ENCODE data around the gene FOXL1.

GRCh38 chr16:86608301-86608747, 30.0 kb downstream of the FOXL1 start:
- no peak for TF ChIP-seq POLR2AphosphoS5 (IDR thresholded peaks at IDR 0.05; ENCODE audit: low read depth, low read length)
- no peak; the same call in 1 of the 2 replicates for TF ChIP-seq CTCF (IDR thresholded peaks at IDR 0.05)
